Spleen (tissue), 11 donors: ENCODE data around the gene KDM3B. TPM values are rescaled to one million over a fixed set of nuclear protein-coding genes. Genes with fewer than 3 reads are reported as not detected.

Experiments used
- DNase-seq: peaks from one replicate; pipeline ENCODE4 v3.0.0-alpha.2; 2020
- H3K27ac ChIP-seq, 8 donors: fragments of 200-600 bp; sonication (generic) in 7 of 8; 1 replicate in 4 of 8; 2 replicates in 4 of 8; pipeline versions ENCODE4 v1.5.0 to v1.8.0; 2016 to 2021; ENCODE audit warnings: inconsistent platforms in 4 of 8, mild to moderate bottlenecking in 4 of 8, moderate library complexity in 1 of 8
- H3K27me3 ChIP-seq, 7 donors: fragments of 200-600 bp; sonication (generic) in 6 of 7; replicated peaks in 1 of 7; 1 replicate in 4 of 7; 2 replicates in 3 of 7; pipeline versions ENCODE4 v1.5.0 to v1.8.0; 2016 to 2021; ENCODE audit warnings: inconsistent platforms in 3 of 7, mild to moderate bottlenecking in 1 of 7
- H3K36me3 ChIP-seq, 6 donors: fragments of 200-600 bp; sonication (generic) in 5 of 6; 1 replicate in 4 of 6; 2 replicates in 2 of 6; pipeline versions ENCODE4 v1.5.0 to v1.8.0; 2016 to 2021; ENCODE audit warnings: inconsistent platforms in 2 of 6
- H3K4me1 ChIP-seq, 6 donors: fragments of 200-600 bp; sonication (generic) in 5 of 6; 1 replicate in 3 of 6; 2 replicates in 3 of 6; pipeline versions ENCODE4 v1.5.0 to v1.8.0; 2016 to 2021; ENCODE audit warnings: inconsistent platforms in 3 of 6
- H3K4me3 ChIP-seq, 8 donors: fragments of 200-600 bp; sonication (generic) in 7 of 8; 1 replicate in 4 of 8; 2 replicates in 4 of 8; pipeline versions ENCODE4 v1.5.0 to v1.8.0; 2016 to 2021; ENCODE audit warnings: inconsistent platforms in 4 of 8, mild to moderate bottlenecking in 4 of 8, moderate library complexity in 2 of 8
- H3K9me3 ChIP-seq, 8 donors: fragments of 200-600 bp; sonication (generic) in 7 of 8; 1 replicate in 4 of 8; 2 replicates in 4 of 8; pipeline versions ENCODE4 v1.5.0 to v1.8.0; 2016 to 2021; ENCODE audit warnings: inconsistent platforms in 4 of 8
- POLR2A ChIP-seq, 3 donors: fragments of 450-650 bp; IDR thresholded peaks; one replicate each; pipeline ENCODE4 v1.5.1; 2017; ENCODE audit warnings: antibody characterized with exemption in 3 of 3, mild to moderate bottlenecking in 1 of 3
- POLR2AphosphoS5 ChIP-seq, 3 donors: sonication (generic); formaldehyde crosslinking; IDR thresholded peaks; one replicate each; pipeline ENCODE4 v1.5.1; 2017; ENCODE audit warnings: antibody characterized with exemption in 3 of 3
- WGBS, 5 donors: extraction: QIAGEN DNeasy Blood & Tissue Kit in 3 of 5; methylation state at CpG; one replicate each; pipeline versions ENCODE4 v1.1.5 to v1.1.7; 2013 to 2018; 5-methylcytosine and 5-hydroxymethylcytosine counted together
- intact Hi-C: fragments of 100-400 bp; cut with DNase I; formaldehyde crosslinking; loops from one replicate; pipeline ENCODE4 v1.15.0; 2023; ENCODE audit warnings: low total_unique reads
- polyA plus RNA-seq, 3 donors: library from polyadenylated mRNA; stranded (reverse); fragments of 200-250 nt; gene quantifications; one replicate each; pipeline ENCODE4 v1.2.1, GENCODE V29; 2013
- total RNA-seq, 7 donors: library from RNA; depleted of rRNA in 3 of 7; stranded (reverse); fragments of >200 nt in 3 of 7; fragmentation: NEBNext Ultra II Directional in 4 of 7; extraction: Animal tissue kit (Norgen Biotek cat#: 25700) in 4 of 7; gene quantifications; one replicate each; pipeline versions ENCODE4 v1.1.0 to v1.2.1, GENCODE V29; 2016 to 2021
- TF ChIP-seq, protein P1 (sequence below), 11 experiments: fragments of 200-600 bp in 7 of 11; fragments of 450-650 bp in 4 of 11; sonication (generic) in 4 of 11; IDR thresholded peaks in 8 of 11; conservative IDR thresholded peaks in 3 of 11; 1 replicate in 7 of 11; 2 replicates in 4 of 11; pipeline versions ENCODE4 v1.4.0 to v1.8.0; 2016 to 2021; ENCODE audit warnings: antibody characterized with exemption in 11 of 11, inconsistent platforms in 4 of 11, mild to moderate bottlenecking in 1 of 11
- donor health status: healthy with polysubstance abuse.
- donor health status: DM: no; HTN: no; CAD: no; lungs with moderate emphysema.
- donor health status: DM: no; HTN: no; CAD: no.
- donor health status: Bipolar disorder and iron deficiency.
- donor health status: healthy.
- donor health status: DM: no; HTN: no; CAD: no.
- donor health status: DM: yes; HTN: yes; CAD: no.

The KDM3B gene
- total and polyA plus RNA-seq, 10 donors, result 21.6 to 90.6 (median 75.1) TPM

DNA sequence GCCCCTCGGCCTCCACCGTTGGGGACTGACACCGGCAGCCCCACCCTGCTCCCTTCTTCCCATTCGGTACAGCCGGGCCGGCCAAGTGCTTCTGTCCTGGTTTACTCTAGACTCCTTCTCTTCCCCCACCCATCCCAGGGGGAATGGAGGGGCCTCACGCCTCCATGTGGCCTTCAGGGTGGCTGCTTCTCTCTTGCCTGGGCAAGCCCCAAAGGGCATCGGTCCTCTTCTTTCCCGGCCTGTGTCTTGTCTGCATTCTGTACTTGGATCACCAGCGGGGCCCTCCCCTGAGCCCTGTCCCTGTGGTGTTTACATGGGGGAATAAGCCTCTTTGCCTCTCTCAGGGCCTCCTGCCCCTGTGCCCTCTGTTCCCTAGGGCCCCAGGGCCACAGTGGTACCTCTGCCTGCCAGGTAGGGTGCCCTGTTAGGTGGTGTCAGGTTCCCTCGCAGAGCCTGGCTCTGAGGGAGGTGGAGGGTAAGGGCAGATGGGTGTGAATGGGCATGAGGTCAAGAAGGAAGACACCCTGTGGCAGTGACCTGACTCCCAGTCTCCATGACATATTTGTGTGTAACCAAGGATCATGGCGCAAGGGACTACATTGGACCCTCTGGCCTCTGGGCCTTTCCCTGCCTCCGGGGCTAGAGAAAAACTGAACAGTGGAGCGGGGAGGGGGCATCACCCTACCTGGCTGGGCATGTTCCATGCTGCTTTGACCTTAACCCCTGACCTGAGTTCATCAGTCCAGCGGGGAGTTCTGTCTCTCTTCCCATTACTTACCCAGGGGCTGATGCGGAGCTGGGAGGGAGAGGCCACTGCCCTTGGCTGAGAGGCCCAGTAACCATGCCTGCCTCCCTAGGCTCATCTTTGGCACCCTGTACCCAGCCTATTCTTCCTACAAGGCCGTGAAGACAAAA lies 87.9 kb downstream of the KDM3B start:
- 86 to 92% (median 91%) methylated on average over 17 of the region's 17 CpGs for WGBS, 5 donors
- intact Hi-C loops, result no loop called here
- no peak overlapping the region for H3K4me3 ChIP-seq
- peaks cover 0 to 29% (median 14%) of the 10 kb centered on the region in 6 donors for H3K36me3 ChIP-seq
- H3K9me3 ChIP-seq, result no peaks in the 10 kb centered on the region
- peaks cover 4 to 18% (median 13%) of the 10 kb centered on the region in 6 donors for H3K4me1 ChIP-seq
- TF ChIP-seq, protein P1, sequence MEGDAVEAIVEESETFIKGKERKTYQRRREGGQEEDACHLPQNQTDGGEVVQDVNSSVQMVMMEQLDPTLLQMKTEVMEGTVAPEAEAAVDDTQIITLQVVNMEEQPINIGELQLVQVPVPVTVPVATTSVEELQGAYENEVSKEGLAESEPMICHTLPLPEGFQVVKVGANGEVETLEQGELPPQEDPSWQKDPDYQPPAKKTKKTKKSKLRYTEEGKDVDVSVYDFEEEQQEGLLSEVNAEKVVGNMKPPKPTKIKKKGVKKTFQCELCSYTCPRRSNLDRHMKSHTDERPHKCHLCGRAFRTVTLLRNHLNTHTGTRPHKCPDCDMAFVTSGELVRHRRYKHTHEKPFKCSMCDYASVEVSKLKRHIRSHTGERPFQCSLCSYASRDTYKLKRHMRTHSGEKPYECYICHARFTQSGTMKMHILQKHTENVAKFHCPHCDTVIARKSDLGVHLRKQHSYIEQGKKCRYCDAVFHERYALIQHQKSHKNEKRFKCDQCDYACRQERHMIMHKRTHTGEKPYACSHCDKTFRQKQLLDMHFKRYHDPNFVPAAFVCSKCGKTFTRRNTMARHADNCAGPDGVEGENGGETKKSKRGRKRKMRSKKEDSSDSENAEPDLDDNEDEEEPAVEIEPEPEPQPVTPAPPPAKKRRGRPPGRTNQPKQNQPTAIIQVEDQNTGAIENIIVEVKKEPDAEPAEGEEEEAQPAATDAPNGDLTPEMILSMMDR (IDR thresholded peaks at IDR 0.05 in 8 of 11, conservative IDR thresholded peaks at IDR 0.05 in 3 of 11), result no peak
- TF ChIP-seq POLR2AphosphoS5 (IDR thresholded peaks at IDR 0.05), result no peak
- no peak for TF ChIP-seq POLR2A (IDR thresholded peaks at IDR 0.05)
- DNase-seq, result no peak
- H3K27ac ChIP-seq, result no peak overlapping the region
- H3K27me3 ChIP-seq, result peaks cover 0 to 26% (median 0%) of the 10 kb centered on the region in 7 donors

DNA sequence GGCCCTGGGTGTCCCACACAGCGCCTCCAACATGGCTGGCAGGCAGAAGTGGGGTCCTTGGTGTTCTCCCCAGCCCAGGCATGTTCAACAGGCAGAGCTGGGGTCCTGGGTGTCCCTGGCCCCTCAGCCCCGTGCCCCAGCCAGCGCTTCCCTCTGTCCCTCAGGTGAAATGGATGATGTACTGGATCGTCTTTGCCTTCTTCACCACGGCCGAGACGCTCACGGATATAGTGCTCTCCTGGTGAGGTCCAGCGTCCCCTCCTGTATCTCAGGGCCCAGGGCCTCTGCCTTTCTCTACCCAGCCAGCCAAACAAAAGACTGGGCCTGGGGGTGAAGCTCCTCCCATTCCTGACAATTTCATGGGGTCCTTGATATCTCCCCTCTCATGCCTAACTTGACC lies 88.7 kb downstream of the KDM3B start:
- no peak overlapping the region for H3K27ac ChIP-seq
- 76 to 98% (median 93%) methylated on average over 7 to 9 of the region's 9 CpGs; no CpG with 5 or more reads in 1 of the 5 donors for WGBS, 5 donors
- TF ChIP-seq POLR2AphosphoS5 (IDR thresholded peaks at IDR 0.05) (no peak), POLR2A (IDR thresholded peaks at IDR 0.05) (no peak)
- TF ChIP-seq, protein P1 (IDR thresholded peaks at IDR 0.05 in 8 of 11, conservative IDR thresholded peaks at IDR 0.05 in 3 of 11), result no peak
- H3K4me1 ChIP-seq, result peaks cover 4 to 18% (median 13%) of the 10 kb centered on the region in 6 donors
- H3K36me3 ChIP-seq, result peaks cover 0 to 21% (median 6%) of the 10 kb centered on the region in 6 donors
- intact Hi-C loops, result no loop called here
- H3K27me3 ChIP-seq, result peaks cover 0 to 26% (median 0%) of the 10 kb centered on the region in 7 donors
- no peaks in the 10 kb centered on the region for H3K9me3 ChIP-seq
- no peak overlapping the region for H3K4me3 ChIP-seq
- DNase-seq, result no peak

DNA sequence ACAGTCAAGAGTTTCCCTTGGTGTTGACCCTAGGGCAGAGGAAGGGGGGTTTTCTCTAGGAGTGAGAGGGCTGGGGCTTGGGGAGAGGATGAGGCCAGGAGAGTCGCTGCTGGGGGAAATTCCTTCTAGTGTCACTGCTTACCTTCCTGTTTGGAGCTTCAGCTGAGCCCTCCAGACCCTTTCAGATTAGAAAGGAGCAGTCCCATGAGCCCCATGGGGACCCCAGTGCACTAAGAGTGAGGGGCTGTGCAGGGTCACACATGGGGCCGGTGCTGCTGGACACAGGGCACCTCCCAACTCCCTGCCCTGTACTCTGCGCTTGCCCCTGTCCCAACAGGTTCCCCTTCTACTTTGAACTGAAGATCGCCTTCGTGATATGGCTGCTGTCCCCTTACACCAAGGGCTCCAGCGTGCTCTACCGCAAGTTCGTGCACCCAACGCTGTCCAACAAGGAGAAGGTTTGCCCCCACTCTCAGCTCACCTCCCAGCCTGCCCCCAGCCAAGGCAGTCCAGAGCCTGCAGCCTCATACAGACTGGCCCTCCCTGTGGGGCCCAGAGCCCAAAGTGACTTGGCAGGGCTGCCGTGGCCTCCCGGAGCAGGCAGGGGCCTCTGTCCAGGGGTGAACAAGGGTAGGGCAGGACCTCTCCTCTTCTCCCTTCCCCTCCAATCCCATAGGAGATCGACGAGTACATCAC lies 91.7 kb downstream of the KDM3B start:
- TF ChIP-seq POLR2A (IDR thresholded peaks at IDR 0.05) (no peak), POLR2AphosphoS5 (IDR thresholded peaks at IDR 0.05) (no peak)
- TF ChIP-seq, protein P1 (IDR thresholded peaks at IDR 0.05 in 8 of 11, conservative IDR thresholded peaks at IDR 0.05 in 3 of 11), result no peak
- H3K4me3 ChIP-seq, result no peak overlapping the region
- WGBS, 5 donors, result 89 to 96% (median 93%) methylated on average over 11 to 13 of the region's 13 CpGs
- no peak overlapping the region for H3K27ac ChIP-seq
- no peak for DNase-seq
- peaks cover 0 to 6% (median 4%) of the 10 kb centered on the region in 6 donors for H3K4me1 ChIP-seq
- H3K9me3 ChIP-seq, result no peaks in the 10 kb centered on the region
- no peaks in the 10 kb centered on the region for H3K36me3 ChIP-seq
- peaks cover 0 to 12% (median 0%) of the 10 kb centered on the region in 7 donors for H3K27me3 ChIP-seq
- intact Hi-C loops, result no loop called here
